ENCODE results near the gene NUDT14. TPM values are rescaled to one million over a fixed set of nuclear protein-coding genes. Genes with fewer than 3 reads are reported as not detected.

Gene NUDT14
- total RNA-seq, 4 donors from 2014 or later, result 11.0 to 22.3 (median 13.2) TPM; not detected in 1

DNA sequence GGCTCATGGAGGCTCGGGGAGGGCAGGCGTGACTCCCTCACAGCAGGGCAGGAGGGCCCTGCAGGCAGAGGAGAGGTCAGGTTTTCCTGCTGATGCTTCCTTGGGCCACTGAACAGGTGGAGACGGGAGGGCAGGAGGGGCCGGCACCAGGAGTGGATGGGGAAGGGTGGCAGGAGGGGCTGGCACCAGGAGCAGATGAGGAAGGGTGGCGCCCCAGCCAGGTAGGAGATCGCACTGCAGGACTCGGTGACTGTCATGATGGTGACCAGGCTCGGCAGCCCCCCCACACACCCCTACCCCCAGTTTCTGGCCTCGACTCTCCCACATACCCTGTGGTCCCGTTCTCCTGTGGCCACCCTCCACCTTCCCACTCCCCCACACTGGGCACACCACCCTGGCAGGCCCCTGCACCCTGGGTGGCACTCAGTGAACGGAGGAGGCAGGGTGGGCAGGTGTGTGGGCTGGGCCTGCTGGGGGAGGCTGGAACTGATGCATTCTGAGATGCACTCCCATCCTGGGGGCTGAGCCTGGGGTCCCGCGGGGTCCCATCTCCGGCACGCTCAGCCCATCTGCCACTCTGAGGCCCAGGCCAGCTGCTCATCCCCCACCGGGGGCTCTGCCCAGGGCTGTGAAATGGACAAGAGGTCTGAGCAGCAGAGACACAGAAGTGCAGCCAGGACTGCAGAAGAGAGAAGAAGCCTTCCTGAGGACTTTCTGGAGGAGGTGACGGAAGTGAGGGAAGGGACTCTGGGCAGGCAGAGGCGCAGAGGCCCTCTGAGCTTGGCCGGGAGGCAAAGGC is 2.8 kb downstream of the NUDT14 start:
- no peak overlapping the region for H3K4me3 ChIP-seq
- no peak for TF ChIP-seq POLR2A (IDR thresholded peaks at IDR 0.05)
- TF ChIP-seq, protein P1, sequence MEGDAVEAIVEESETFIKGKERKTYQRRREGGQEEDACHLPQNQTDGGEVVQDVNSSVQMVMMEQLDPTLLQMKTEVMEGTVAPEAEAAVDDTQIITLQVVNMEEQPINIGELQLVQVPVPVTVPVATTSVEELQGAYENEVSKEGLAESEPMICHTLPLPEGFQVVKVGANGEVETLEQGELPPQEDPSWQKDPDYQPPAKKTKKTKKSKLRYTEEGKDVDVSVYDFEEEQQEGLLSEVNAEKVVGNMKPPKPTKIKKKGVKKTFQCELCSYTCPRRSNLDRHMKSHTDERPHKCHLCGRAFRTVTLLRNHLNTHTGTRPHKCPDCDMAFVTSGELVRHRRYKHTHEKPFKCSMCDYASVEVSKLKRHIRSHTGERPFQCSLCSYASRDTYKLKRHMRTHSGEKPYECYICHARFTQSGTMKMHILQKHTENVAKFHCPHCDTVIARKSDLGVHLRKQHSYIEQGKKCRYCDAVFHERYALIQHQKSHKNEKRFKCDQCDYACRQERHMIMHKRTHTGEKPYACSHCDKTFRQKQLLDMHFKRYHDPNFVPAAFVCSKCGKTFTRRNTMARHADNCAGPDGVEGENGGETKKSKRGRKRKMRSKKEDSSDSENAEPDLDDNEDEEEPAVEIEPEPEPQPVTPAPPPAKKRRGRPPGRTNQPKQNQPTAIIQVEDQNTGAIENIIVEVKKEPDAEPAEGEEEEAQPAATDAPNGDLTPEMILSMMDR (IDR thresholded peaks at IDR 0.05), result no peak
- H3K27me3 ChIP-seq, result no peaks in the 10 kb centered on the region
- no peak overlapping the region for H3K27ac ChIP-seq
- intact Hi-C loops (cut with DNase I; ENCODE audit: low total_unique reads), result no loop called here
- H3K36me3 ChIP-seq, result no peaks in the 10 kb centered on the region
- no peak for DNase-seq
- H3K4me1 ChIP-seq, result peaks cover 0 to 4% of the 10 kb centered on the region in 2 donors
- H3K9me3 ChIP-seq, result no peaks in the 10 kb centered on the region

DNA sequence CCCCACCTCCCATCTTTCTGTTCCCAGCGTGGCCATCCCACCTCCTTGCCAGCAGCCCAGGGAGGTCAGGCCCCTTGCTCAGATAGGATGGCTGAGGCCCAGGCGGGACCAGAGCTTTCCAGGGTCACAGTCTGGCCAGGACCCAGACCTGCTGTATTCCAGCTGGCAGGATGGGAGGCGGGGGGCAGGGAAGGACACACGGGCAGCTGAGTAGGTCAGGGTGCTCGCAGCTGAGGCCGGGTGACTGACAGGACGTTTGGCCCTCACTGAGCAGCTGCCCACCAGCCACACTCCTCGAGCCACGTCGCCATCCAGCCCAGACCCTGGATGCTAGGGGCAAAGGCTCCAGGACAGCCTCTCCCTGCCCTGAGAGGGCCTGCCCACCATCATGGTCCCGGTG is 4.0 kb downstream of the NUDT14 start:
- no peak for TF ChIP-seq POLR2A (IDR thresholded peaks at IDR 0.05)
- TF ChIP-seq, protein P1 (IDR thresholded peaks at IDR 0.05), result no peak
- intact Hi-C loops (cut with DNase I; ENCODE audit: low total_unique reads), result no loop called here
- Histone ChIP-seq H3K4me3 (no peak overlapping the region), H3K27ac (no peak overlapping the region), H3K4me1 (peaks cover 0 to 4% of the 10 kb centered on the region in 2 donors), H3K36me3 (no peaks in the 10 kb centered on the region), H3K9me3 (no peaks in the 10 kb centered on the region), H3K27me3 (no peaks in the 10 kb centered on the region)
- DNase-seq, result no peak

DNA sequence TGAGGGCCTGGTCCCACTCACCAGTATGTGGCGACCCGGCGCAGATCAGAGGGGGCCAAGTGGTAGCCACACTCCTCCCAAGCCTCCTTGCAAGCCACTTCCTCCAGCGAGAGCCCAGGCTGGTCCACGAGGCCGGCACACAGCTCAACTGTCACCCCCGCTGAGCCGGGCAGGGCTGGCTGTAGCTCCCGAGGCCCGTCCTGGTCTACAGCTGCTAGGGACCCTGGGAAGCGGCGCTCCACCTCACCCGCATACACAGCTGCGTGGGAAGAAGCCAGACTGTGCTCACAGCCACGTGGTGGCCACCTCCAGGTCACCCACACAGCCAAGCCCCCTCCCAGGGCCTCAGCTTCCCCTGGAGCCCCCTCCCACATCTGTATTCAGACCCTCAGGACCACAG is 4.6 kb downstream of the NUDT14 start:
- no peak for TF ChIP-seq POLR2A (IDR thresholded peaks at IDR 0.05)
- TF ChIP-seq, protein P1 (IDR thresholded peaks at IDR 0.05), result no peak
- Histone ChIP-seq H3K4me3 (no peak overlapping the region), H3K27ac (no peak overlapping the region), H3K27me3 (no peaks in the 10 kb centered on the region), H3K4me1 (peaks cover 0 to 4% of the 10 kb centered on the region in 2 donors), H3K9me3 (no peaks in the 10 kb centered on the region), H3K36me3 (no peaks in the 10 kb centered on the region)
- no peak for DNase-seq
- intact Hi-C loops (cut with DNase I; ENCODE audit: low total_unique reads), result no loop called here

DNA sequence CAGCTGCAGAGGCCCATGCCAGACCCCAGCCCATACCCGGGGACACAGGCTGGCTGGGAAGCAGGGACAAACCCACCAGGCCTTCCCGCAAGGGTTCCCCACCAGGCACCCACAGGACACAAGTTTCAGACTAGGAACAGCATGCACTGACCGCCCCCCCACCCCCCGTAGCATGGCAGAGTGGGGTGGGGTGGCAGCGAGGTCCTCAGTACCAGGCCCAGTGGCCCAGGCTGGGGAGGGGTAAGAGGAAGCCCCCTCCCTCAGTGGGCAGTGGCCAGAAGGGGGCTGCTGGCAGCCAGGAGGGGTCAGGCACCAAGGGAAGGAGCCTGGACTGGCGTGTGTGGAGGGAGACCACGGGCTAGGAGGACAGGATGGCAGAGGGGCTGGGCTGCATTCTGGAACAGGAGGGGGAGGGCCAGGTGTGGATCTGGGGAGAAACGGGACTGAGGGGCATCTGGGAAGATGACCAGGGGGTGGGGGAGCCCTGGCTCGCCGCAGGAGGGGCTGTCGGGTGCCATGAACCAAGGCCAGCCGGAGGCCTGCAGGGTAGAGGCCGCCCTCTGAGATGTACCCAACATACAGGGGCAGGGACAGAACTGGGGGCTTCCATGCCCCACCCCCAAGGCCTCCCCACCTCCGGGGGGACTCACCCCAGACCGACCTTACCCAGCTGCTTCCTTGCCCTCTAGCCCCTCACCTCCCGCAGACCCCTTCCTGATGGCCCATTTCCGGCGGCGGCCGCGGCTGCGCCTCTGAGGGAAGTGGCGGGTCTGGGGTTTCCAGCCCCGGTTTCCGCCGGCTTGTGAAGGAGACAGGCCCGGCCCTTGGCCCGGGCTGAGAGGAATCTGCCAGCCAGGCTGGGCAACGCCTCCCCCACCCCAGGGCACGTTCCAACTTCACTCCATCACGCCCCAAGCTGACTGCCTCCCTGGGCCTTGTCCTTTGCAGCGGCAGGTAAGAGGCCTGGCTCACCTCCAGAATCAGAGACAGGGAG is 6.9 kb downstream of the NUDT14 start:
- Histone ChIP-seq H3K36me3 (no peaks in the 10 kb centered on the region), H3K4me1 (no peaks in the 10 kb centered on the region), H3K9me3 (no peaks in the 10 kb centered on the region), H3K27me3 (peaks cover 0 to 7% of the 10 kb centered on the region in 2 donors), H3K4me3 (no peak overlapping the region), H3K27ac (no peak overlapping the region)
- DNase-seq, result no peak
- intact Hi-C loops (cut with DNase I; ENCODE audit: low total_unique reads), result no loop called here
- TF ChIP-seq, protein P1 (IDR thresholded peaks at IDR 0.05), result no peak
- TF ChIP-seq POLR2A (IDR thresholded peaks at IDR 0.05), result no peak
